Smooth muscle cell (in vitro differentiated cells): ENCODE data around the gene ZDHHC17. TPM values are rescaled to one million over a fixed set of nuclear protein-coding genes. Genes with fewer than 3 reads are reported as not detected.

ENCODE experiments used
- DNase-seq: peaks from one replicate; lab custom pipeline; 2025; ENCODE audit not compliant: unreplicated experiment; lab: John Stamatoyannopoulos, UW
- H2AFZ ChIP-seq: fragments of 200-600 bp; sonication (generic); 2 replicates; pipeline ENCODE4 v1.6.0; 2016; ENCODE audit warnings: antibody characterized with exemption, low read depth, mild to moderate bottlenecking
- H3F3A ChIP-seq: fragments of 200-600 bp; sonication (generic); 2 replicates; pipeline ENCODE4 v1.6.0; 2017; ENCODE audit warnings: antibody characterized with exemption, low read depth
- H3K27ac ChIP-seq: fragments of 200-600 bp; sonication (generic); 2 replicates; pipeline ENCODE4 v1.5.1; 2016; ENCODE audit warnings: low read depth, mild to moderate bottlenecking
- H3K27me3 ChIP-seq: fragments of 200-600 bp; sonication (generic); 2 replicates; pipeline ENCODE4 v1.6.1; 2016; ENCODE audit warnings: low read depth, mild to moderate bottlenecking
- H3K36me3 ChIP-seq: fragments of 200-600 bp; sonication (generic); 2 replicates; pipeline ENCODE4 v1.5.1; 2016; ENCODE audit warnings: low read depth
- H3K4me1 ChIP-seq: fragments of 200-600 bp; sonication (generic); 2 replicates; pipeline ENCODE4 v1.5.1; 2016; ENCODE audit warnings: low read depth
- H3K4me2 ChIP-seq: fragments of 200-600 bp; sonication (generic); 2 replicates; pipeline ENCODE4 v1.6.0; 2016; ENCODE audit warnings: mild to moderate bottlenecking
- H3K4me3 ChIP-seq: fragments of 200-600 bp; sonication (generic); 2 replicates; pipeline ENCODE4 v1.5.1; 2016; ENCODE audit warnings: mild to moderate bottlenecking
- H3K79me2 ChIP-seq: fragments of 200-600 bp; sonication (generic); 2 replicates; pipeline ENCODE4 v1.6.0; 2016; ENCODE audit warnings: low read depth, mild to moderate bottlenecking
- H3K9ac ChIP-seq: fragments of 200-600 bp; sonication (generic); 2 replicates; pipeline ENCODE4 v1.6.0; 2016; ENCODE audit warnings: low read depth
- H3K9me3 ChIP-seq: fragments of 200-600 bp; sonication (generic); replicated peaks from 2 replicates; pipeline ENCODE4 v1.5.1; 2016; ENCODE audit warnings: low read depth
- H4K20me1 ChIP-seq: fragments of 200-600 bp; sonication (generic); 2 replicates; pipeline ENCODE4 v1.6.0; 2016; ENCODE audit warnings: low read depth
- WGBS: methylation state at CpG from one replicate; pipeline ENCODE4 v1.1.7; 2016; ENCODE audit warnings: low lambda C conversion rate; 5-methylcytosine and 5-hydroxymethylcytosine counted together
- polyA plus RNA-seq: library from polyadenylated mRNA; unstranded; fragments of >200 nt; fragmentation: Nextera tagmentation; extraction: Ambion mirVana; gene quantifications from 2 replicates; pipeline ENCODE4 v1.2.1, GENCODE V29; 2016
- total RNA-seq: library from RNA; depleted of rRNA; stranded (reverse); fragments of >200 nt; gene quantifications from 2 replicates; pipeline ENCODE4 v1.2.3, GENCODE V29; 2014
- TF ChIP-seq, protein P1 (sequence below): fragments of 200-600 bp; sonication (generic); IDR thresholded peaks from 2 replicates; pipeline ENCODE4 v1.5.1; 2017; ENCODE audit warnings: borderline replicate concordance, mild to moderate bottlenecking, antibody characterized with exemption; ENCODE audit not compliant: insufficient read depth, poor library complexity, severe bottlenecking

The ZDHHC17 gene
- total and polyA plus RNA-seq, 2 experiments from 2014 or later: 12.8 to 34.8 TPM

DNA sequence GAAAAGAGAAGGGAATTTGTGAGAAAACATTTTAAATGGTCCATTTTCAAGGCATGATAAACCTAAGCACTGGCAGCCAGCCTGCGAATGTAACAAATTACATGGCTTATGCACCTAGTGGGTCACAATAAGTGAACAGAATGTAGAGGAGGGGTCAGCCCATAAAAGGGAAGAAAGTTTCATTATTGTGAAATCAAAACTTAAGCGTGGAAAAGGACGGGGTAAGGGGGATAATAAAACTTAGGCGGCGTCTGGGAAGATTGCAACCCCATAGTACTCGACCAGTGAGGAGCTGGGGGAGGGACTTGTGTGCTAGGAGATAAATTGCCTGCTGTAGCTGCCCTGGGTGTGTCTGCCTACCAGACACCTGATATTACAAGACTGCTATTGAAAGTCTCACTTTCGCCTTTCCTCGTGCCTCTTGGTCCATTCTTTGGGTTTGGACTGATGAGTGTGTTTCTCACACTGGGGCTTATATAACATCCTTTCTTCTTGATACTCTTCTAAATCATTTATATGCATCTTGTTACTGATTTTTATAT lies 40.6 kb downstream of the ZDHHC17 start:
- peaks cover 10% of the 10 kb centered on the region for H3K36me3 ChIP-seq
- H3K4me2 ChIP-seq: no peak overlapping the region
- H3K4me3 ChIP-seq: no peak overlapping the region
- H3K27ac ChIP-seq: no peak overlapping the region
- no peaks in the 10 kb centered on the region for H3F3A ChIP-seq
- H4K20me1 ChIP-seq: peaks cover 6% of the 10 kb centered on the region
- WGBS: 93% methylated on average over 8 of the region's 8 CpGs
- no peak for DNase-seq
- no peak overlapping the region for H2AFZ ChIP-seq
- TF ChIP-seq, protein P1, sequence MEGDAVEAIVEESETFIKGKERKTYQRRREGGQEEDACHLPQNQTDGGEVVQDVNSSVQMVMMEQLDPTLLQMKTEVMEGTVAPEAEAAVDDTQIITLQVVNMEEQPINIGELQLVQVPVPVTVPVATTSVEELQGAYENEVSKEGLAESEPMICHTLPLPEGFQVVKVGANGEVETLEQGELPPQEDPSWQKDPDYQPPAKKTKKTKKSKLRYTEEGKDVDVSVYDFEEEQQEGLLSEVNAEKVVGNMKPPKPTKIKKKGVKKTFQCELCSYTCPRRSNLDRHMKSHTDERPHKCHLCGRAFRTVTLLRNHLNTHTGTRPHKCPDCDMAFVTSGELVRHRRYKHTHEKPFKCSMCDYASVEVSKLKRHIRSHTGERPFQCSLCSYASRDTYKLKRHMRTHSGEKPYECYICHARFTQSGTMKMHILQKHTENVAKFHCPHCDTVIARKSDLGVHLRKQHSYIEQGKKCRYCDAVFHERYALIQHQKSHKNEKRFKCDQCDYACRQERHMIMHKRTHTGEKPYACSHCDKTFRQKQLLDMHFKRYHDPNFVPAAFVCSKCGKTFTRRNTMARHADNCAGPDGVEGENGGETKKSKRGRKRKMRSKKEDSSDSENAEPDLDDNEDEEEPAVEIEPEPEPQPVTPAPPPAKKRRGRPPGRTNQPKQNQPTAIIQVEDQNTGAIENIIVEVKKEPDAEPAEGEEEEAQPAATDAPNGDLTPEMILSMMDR: no peak
- no peaks in the 10 kb centered on the region for H3K27me3 ChIP-seq
- no peaks in the 10 kb centered on the region for H3K4me1 ChIP-seq
- no peak overlapping the region for H3K9ac ChIP-seq
- H3K9me3 ChIP-seq: peaks cover 10% of the 10 kb centered on the region
- H3K79me2 ChIP-seq: peaks cover 39% of the 10 kb centered on the region

DNA sequence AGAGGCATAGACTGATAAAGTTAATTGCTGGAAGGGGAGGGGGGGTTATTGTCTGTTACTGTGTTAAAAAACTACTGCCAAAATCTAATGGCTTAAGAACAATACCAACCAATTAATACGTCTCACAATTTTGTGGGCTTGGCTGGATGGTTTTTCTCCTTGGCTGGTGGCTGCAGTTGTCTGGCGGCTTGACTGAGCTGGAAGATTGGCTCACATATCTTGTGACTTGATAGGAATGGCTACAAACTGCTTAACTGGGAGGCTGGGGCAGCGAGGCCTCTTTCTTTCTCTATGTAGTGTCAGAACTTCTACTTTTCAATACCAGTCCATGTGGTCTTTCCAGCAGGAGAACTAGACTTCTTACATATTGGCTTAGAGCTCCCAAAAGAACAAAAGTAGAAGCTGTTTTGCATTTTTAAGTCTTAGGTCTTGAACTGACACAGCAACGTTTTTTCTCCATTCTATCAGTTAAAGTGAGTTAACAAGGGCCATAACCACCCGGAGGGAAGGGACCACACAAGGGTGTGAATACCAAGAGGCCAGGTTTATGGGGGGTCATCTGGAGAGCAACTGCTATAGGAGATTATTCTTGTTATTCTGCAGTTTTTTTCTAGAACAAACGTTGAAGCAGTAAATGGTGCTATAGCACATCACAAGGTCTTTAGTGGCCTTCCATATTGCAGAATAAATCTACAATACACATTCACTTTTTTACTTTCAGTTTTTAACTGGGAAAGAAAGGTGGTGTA lies 46.9 kb downstream of the ZDHHC17 start:
- H3K36me3 ChIP-seq: no peaks in the 10 kb centered on the region
- no peak overlapping the region for H3K9ac ChIP-seq
- no peak for DNase-seq
- H3K9me3 ChIP-seq: no peaks in the 10 kb centered on the region
- peaks cover 5% of the 10 kb centered on the region for H3F3A ChIP-seq
- peaks cover 4% of the 10 kb centered on the region for H3K79me2 ChIP-seq
- WGBS: 38% methylated on average over 6 of the region's 6 CpGs
- H3K4me2 ChIP-seq: no peak overlapping the region
- TF ChIP-seq, protein P1: no peak
- no peaks in the 10 kb centered on the region for H4K20me1 ChIP-seq
- H3K27me3 ChIP-seq: no peaks in the 10 kb centered on the region
- H3K27ac ChIP-seq: peak overlapping the region; percentile 29
- no peak overlapping the region for H2AFZ ChIP-seq
- no peak overlapping the region for H3K4me3 ChIP-seq
- no peaks in the 10 kb centered on the region for H3K4me1 ChIP-seq

DNA sequence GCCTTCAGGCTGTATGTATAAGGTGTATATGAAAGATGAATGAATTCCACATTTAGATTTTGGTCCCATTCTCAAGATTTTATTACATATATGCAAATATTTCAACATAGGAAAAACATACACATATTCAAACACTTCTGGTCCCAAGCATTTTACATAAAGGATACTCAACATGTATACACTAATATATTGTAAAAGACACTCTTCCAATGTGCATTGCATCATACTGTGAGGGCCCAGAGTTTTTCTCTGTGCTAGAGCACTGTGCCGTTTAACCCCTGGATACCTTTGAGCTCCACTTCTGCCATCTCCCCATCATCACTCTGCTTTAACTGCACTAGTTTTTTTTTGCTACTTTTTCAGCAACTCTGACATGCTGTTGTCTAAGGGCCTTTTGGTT lies 48.1 kb downstream of the ZDHHC17 start:
- 86% methylated on average over 1 of the region's 1 CpG for WGBS
- Histone ChIP-seq H3K4me2 (no peak overlapping the region), H3K36me3 (no peaks in the 10 kb centered on the region), H3K27me3 (no peaks in the 10 kb centered on the region), H3K4me3 (no peak overlapping the region), H3K9ac (no peak overlapping the region), H4K20me1 (no peaks in the 10 kb centered on the region), H2AFZ (no peak overlapping the region), H3K9me3 (no peaks in the 10 kb centered on the region), H3K27ac (peak overlapping the region; percentile 34), H3F3A (peaks cover 5% of the 10 kb centered on the region), H3K79me2 (peaks cover 4% of the 10 kb centered on the region), H3K4me1 (no peaks in the 10 kb centered on the region)
- TF ChIP-seq, protein P1: no peak
- DNase-seq: no peak

DNA sequence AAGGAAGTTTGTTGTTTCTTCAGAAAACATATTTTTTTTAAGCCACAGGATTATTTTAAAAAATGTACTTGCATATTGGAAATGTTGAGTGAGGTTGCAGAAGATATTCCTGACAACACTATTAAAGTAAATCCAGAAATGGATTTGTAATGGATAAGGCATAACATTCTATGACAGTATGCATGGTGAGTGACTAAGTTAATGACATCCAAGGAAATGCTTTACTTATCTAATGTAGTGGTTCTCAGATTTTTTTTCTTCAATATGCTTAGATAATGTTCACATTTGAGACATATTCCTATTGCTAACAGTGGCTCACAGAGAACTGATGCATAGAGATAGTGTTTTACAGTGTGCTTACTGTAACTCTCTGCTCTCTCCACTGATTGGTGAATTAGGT lies 49.4 kb downstream of the ZDHHC17 start:
- Histone ChIP-seq H3K4me1 (no peaks in the 10 kb centered on the region), H3K27me3 (no peaks in the 10 kb centered on the region), H2AFZ (no peak overlapping the region), H3K9ac (no peak overlapping the region), H3K9me3 (no peaks in the 10 kb centered on the region), H3K36me3 (no peaks in the 10 kb centered on the region), H3K4me3 (no peak overlapping the region), H3F3A (peaks cover 5% of the 10 kb centered on the region), H3K27ac (peak overlapping the region; percentile 34), H3K79me2 (peaks cover 3% of the 10 kb centered on the region), H3K4me2 (peak overlapping the region; percentile 42), H4K20me1 (no peaks in the 10 kb centered on the region)
- TF ChIP-seq, protein P1: no peak
- DNase-seq: no peak
